DND-41 (cell line): Measurements from ENCODE around the gene MCHR1.

Experiments used
- EZH2 ChIP-seq: IDR thresholded peaks from 3 replicates; pipeline ENCODE4 v1.6.1; 2012; ENCODE audit warnings: borderline replicate concordance, low read depth, mild to moderate bottlenecking, moderate library complexity, low read length, inconsistent platforms; ENCODE audit not compliant: severe bottlenecking
- TF ChIP-seq, protein P1 (sequence below): IDR thresholded peaks from 2 replicates; pipeline ENCODE4 v1.5.1; 2012; ENCODE audit warnings: borderline replicate concordance, low read length, moderate library complexity, mild to moderate bottlenecking; ENCODE audit not compliant: poor library complexity, severe bottlenecking; ENCODE audit errors: extremely low read depth

DNA sequence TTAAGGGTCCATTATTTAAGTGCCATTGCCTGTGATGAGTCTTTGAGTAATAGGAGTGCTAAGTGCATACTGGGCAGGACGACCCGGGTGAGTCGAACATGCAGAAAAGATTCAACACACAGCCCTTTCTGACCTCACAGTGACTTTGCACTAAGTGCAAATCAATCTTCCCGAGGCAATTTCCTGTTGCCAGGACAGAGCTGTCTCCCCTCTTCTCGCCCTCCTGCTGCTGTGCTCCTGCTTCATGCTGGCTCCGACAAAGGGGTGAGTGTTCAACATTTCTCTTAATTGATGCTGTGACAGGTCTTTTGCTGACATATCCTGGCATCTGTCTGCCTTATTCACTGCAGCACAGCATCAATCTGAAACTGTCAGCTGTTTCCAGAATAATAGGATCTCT, 42.0 kb downstream of the MCHR1 start:
- TF ChIP-seq, protein P1, sequence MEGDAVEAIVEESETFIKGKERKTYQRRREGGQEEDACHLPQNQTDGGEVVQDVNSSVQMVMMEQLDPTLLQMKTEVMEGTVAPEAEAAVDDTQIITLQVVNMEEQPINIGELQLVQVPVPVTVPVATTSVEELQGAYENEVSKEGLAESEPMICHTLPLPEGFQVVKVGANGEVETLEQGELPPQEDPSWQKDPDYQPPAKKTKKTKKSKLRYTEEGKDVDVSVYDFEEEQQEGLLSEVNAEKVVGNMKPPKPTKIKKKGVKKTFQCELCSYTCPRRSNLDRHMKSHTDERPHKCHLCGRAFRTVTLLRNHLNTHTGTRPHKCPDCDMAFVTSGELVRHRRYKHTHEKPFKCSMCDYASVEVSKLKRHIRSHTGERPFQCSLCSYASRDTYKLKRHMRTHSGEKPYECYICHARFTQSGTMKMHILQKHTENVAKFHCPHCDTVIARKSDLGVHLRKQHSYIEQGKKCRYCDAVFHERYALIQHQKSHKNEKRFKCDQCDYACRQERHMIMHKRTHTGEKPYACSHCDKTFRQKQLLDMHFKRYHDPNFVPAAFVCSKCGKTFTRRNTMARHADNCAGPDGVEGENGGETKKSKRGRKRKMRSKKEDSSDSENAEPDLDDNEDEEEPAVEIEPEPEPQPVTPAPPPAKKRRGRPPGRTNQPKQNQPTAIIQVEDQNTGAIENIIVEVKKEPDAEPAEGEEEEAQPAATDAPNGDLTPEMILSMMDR, result no peak
- TF ChIP-seq EZH2, result no peak
